ENCODE data around the gene ATXN10.

The ATXN10 gene

GRCh38 chr22:45830531-45831245 lies 159.1 kb downstream of the ATXN10 start:
- no peak for DNase-seq (ENCODE audit: low spot score)

- peak; percentile 32 for DNase-seq (ENCODE audit: low spot score)
Measured at GRCh38 chr22:45831394-45831793, 159.8 kb downstream of the ATXN10 start.

GRCh38 chr22:45832180-45832579 lies 160.5 kb downstream of the ATXN10 start:
- DNase-seq (ENCODE audit: low spot score): no peak

GRCh38 chr22:45832959-45833580 lies 161.4 kb downstream of the ATXN10 start:
- no peak for DNase-seq (ENCODE audit: low spot score)

- no peak for DNase-seq (ENCODE audit: low spot score)
Measured at GRCh38 chr22:45833613-45834012, 162.0 kb downstream of the ATXN10 start.

GRCh38 chr22:45834241-45834640 lies 162.6 kb downstream of the ATXN10 start:
- no peak for DNase-seq (ENCODE audit: low spot score)

GRCh38 chr22:45834795-45835194 lies 163.2 kb downstream of the ATXN10 start:
- no peak for DNase-seq (ENCODE audit: low spot score)

GRCh38 chr22:45836418-45837169 lies 165.0 kb downstream of the ATXN10 start:
- no peak for DNase-seq (ENCODE audit: low spot score)

GRCh38 chr22:45837508-45837907 lies 165.9 kb downstream of the ATXN10 start:
- DNase-seq (ENCODE audit: low spot score): no peak

GRCh38 chr22:45838305-45838887 lies 166.8 kb downstream of the ATXN10 start:
- no peak for DNase-seq (ENCODE audit: low spot score)

- DNase-seq (ENCODE audit: low spot score): no peak
Measured at GRCh38 chr22:45840483-45840882, 168.8 kb downstream of the ATXN10 start.

- no peak for DNase-seq (ENCODE audit: low spot score)
Measured at GRCh38 chr22:45842291-45842991, 170.8 kb downstream of the ATXN10 start.

GRCh38 chr22:45843031-45843430 lies 171.4 kb downstream of the ATXN10 start:
- no peak for DNase-seq (ENCODE audit: low spot score)

- no peak for DNase-seq (ENCODE audit: low spot score)
Measured at GRCh38 chr22:45843986-45844385, 172.4 kb downstream of the ATXN10 start.

- no peak for DNase-seq (ENCODE audit: low spot score)
Measured at GRCh38 chr22:45845076-45845487, 173.4 kb downstream of the ATXN10 start.

GRCh38 chr22:45846952-45847351 lies 175.3 kb downstream of the ATXN10 start:
- no peak for DNase-seq (ENCODE audit: low spot score)

GRCh38 chr22:45848904-45849303 lies 177.3 kb downstream of the ATXN10 start:
- no peak for DNase-seq (ENCODE audit: low spot score)

- DNase-seq (ENCODE audit: low spot score): no peak
Measured at GRCh38 chr22:45852826-45853225, 181.2 kb downstream of the ATXN10 start.

GRCh38 chr22:45855961-45856360 lies 184.3 kb downstream of the ATXN10 start:
- no peak for DNase-seq (ENCODE audit: low spot score)

GRCh38 chr22:45857519-45857918 lies 185.9 kb downstream of the ATXN10 start:
- no peak for DNase-seq (ENCODE audit: low spot score)

- DNase-seq (ENCODE audit: low spot score): no peak
Measured at GRCh38 chr22:45859231-45860161, 187.9 kb downstream of the ATXN10 start.
